HG02970 (cell line): ENCODE results near the gene PRIM2.
"Not testable (repeated sequence)": the region's sequence is repeated elsewhere in the genome, so short reads cannot be mapped to it uniquely, and the experiment has no call there.

Experiments used
- ATAC-seq: cut with Tn5 transposase; IDR thresholded peaks from one replicate; pipeline ENCODE4 v1.9.1; 2021; ENCODE audit warnings: mild to moderate bottlenecking, moderate library complexity, moderate number of reproducible peaks; ENCODE audit not compliant: unreplicated experiment, low FRiP score

The PRIM2 gene

DNA sequence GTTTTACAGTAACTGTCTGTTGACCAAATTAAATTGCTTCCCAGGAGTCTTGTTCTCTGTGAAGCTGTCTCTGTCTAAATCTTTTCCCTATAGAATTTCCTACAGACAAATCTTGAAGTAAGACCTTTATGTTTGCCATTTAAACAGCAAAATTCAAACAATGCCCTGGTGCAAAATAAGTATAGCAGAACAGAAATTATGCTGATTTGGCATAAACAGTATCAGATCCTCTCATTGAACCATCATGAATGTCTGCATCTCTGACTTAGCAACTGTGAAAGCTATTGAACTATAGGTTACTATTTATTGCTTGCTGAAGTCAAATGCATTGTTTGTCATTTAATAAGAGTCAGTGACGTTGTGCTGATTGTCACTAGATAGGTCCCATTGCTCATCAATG, 123.3 kb downstream of the PRIM2 start:
- ATAC-seq: not testable (repeated sequence)

DNA sequence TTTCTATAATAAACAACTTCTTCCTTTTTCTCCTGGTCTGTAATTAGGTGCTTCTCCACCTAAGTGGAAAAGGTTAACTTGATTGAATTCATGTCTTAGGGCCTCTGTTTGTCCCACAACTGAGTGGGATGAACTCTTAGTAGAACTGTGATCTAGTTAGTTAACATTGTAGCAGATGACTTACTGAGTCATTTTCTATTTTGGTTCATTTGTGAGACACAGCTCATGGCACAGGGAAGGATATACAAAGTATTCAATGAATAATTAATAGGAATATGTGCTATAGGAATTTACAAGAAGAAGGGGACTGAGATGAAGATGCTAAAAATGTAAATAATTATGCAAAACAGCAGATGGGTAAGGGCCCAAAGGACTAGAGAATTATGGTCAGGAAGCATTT, 124.7 kb downstream of the PRIM2 start:
- not testable (repeated sequence) for ATAC-seq

DNA sequence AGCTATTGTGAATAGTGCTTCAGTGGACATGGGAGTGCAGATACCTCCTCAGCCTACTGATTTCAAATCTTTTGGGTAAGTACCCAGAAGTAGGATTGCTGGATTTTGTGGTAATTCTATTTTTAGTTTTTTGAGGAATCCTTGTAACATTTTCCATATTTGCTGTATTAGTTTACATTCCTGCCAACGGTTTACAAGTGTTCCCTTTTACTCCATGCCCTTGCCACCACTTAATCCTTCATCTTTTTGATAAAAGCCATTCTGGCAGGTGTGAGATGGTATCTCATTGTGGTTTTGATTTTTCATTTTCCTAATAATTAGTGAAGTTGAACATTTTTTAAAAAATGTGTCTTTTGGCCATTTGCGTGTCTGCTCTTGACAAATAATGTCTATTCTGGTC, 125.8 kb downstream of the PRIM2 start:
- ATAC-seq: not testable (repeated sequence)

DNA sequence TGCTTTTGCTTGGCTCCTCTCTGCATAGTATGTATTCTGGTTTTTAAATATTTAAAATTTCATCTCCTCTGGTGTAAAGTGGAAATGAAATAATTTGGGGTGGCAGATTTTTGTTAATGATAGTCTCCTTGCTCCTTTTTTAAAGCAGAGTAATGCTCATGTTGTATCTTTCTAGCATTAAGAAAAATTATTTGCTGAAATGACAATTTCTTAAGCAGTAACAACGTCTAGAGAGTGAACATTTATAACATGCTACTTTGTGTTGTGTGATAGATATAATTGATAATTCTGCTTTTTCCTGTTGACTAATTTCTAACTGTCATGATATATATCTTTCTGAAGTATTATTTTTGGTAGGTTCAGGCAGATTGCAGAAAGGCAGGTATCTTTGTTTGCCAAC, 127.4 kb downstream of the PRIM2 start:
- ATAC-seq: not testable (repeated sequence)

DNA sequence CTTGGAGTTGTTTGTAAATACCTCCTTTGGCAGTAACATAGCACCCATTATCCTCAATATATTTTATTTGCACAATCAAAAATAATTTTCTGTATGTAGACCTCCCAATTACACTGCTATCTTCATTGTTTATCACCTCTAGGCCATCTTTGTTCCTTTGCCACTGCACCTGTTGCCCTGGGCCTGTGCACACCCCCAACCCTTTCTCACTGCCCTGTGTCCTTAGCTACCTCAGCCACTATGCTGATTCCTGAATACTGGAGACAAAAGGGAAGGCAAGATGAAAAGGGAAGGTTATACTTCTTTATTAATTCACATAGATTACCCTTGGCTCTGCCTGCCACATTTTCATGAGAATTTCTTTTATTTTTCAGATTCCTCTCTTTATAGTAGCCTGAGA, 127.9 kb downstream of the PRIM2 start:
- ATAC-seq: not testable (repeated sequence)

DNA sequence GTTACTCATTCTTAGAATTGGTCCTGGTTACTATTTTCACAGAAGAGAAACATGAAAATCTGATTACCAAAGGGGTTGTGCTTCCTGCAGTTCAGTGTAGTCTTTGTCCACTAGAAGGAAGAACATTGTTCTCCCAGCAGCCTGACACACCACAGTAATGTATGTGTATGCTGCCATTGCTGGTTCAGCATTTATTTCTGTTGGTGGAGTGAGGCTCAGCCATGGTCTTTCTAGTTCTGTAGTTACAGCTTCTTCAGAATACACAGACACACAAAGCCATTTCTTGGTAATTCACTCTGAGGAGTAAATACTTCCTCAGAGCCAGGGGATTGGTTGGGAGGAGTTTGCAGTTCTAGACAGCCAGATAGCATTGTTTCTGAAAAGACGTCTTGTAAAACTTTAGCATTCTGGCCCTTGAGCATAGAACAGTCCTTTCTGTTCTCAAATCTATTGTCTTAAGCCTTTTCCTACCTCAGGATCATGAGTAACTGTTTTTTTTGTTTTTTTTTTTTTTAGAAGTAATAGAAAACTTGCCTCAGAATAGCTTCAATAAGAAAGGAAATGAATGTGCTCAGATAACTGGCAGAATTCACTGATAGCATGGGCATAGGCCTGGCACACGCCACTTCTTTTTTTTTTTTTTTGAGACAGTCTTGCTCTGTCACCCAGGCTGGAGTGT, 128.5 kb downstream of the PRIM2 start:
- not testable (repeated sequence) for ATAC-seq

DNA sequence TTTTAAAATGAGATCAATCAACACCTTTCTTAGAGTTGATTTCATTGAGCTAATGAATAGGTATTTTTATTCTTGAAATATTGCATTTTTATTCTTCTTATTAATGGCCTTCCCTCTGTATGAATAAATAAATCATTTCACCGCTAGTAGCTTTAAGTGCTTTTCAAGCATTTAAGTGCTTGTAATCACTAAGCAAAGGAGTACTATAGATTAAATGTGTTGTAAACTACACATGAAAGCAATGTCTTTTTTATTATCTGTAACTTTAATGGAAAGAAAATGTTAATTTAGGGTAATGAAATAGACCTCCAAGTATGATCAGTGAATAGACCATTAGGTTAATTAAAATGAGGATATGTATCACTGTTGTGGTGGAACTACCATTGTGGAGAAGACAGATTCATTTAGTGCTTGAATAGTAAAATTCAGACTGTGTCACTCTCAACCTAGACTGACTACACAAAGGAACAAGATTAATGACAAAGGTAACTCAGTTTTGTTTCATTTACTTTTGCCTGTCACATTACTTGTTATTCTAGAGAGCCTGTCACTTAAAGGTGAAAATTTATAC, 132.2 kb downstream of the PRIM2 start:
- ATAC-seq: not testable (repeated sequence)

DNA sequence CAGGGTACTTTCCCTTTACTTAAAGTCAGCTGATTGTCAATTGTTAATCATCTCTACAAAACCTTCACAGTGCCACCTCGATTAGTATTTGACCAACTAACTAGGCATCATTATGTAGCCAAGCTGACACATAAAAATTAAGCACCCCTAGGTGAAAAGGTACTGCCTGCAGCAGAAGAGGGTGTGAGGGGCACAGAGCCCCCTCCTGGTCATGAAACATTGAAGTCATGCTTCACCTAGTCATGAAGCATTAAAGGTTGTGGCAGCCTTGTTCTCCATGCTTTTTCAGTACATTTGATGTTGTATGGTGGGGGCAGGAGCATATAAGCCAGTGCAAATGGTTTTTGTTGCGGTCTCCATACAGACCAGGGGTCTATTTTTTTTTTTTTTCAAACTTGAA, 142.4 kb downstream of the PRIM2 start:
- not testable (repeated sequence) for ATAC-seq

DNA sequence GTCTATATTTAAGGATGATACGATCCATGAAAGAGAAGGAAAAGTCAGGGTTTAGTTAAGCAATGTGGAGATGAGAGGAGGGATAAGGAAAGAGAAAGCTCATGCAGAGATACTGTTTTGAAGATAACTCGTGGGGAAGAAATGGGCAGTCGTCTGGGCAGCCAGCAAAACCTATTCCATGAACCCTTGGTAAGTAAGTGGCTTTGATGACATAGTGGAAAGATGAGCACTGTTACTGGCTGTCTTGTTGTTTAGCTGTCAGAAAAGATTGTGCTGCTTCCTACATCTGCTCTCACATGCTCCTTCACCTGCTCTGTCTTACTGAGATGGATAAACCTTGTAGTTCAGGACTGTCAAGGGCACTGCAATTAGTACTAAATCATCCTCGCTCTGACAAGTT, 143.6 kb downstream of the PRIM2 start:
- ATAC-seq: not testable (repeated sequence)

DNA sequence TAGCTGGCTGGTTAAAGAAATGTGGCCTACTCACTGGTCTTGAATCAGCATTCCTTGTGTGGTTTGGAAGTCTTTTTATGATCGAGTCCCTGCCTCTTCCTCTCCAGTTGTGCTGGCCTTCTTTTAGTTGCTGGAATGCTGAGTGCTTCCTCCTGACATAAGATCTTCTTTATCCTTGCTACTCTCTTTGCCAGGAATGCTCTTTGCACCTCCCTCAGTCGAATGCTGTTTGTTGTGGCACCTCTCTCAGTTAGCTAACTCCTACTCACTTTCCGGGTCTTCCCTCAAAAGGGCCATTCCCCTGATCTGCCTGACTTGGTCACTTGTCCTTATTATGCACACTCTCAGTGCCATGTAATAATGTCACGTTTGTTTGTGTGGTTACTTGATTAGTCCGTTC, 146.4 kb downstream of the PRIM2 start:
- ATAC-seq: not testable (repeated sequence)

DNA sequence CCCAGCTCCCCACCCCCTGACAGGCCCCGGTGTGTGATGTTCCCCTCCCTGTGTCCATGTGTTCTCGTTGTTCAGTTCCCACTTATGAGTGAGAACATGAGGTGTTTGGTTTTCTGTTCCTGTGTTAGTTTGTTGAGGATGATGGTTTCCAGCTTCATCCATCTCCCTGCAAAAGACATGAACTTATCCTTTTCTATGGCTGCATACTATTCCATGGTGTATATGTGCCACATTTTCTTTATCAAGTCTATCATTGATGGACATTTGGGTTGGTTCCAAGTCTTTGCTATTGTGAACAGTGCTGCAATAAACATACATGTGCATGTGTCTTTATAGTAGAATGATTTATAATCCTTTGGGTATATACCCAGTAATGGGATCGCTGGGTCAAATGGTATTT, 148.5 kb downstream of the PRIM2 start:
- not testable (repeated sequence) for ATAC-seq

DNA sequence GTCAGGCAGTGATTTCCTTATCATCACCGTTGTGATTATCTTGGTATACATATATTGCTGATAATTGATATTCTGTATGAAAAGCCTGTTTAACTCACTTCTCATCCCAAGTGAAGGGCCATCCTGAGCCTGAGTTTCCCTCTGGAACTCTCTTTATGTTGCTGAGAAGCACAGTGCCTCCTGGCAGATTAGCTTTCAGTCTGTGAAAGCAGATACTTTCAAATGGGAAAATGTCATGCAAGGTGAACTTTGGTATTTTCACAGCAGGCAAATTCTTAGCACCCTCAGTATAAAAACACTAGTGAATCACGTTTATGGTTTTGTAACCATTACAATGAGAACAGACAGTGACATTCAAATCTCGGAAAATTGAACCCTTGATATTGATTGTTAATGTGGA, 151.6 kb downstream of the PRIM2 start:
- no peak for ATAC-seq

DNA sequence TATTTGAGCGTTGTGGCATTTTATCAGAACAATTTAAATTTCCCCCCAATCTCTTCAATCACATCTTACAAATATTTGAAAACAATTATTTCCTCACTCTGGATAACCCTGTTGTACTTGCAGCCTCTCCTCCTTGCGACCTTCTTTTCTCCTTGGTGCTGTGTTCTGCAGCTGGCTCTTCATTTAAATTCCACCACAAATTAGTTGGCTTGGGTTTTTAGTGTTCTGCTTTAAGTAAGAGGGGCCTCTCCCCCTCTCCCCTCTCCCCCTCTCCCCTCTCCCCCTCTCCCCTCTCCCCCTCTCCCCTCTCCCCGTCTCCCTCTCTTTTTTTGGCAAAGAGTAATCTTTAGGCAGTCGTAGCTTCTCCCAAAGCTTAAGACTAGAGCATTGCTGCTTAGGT, 152.7 kb downstream of the PRIM2 start:
- ATAC-seq: not testable (repeated sequence)

DNA sequence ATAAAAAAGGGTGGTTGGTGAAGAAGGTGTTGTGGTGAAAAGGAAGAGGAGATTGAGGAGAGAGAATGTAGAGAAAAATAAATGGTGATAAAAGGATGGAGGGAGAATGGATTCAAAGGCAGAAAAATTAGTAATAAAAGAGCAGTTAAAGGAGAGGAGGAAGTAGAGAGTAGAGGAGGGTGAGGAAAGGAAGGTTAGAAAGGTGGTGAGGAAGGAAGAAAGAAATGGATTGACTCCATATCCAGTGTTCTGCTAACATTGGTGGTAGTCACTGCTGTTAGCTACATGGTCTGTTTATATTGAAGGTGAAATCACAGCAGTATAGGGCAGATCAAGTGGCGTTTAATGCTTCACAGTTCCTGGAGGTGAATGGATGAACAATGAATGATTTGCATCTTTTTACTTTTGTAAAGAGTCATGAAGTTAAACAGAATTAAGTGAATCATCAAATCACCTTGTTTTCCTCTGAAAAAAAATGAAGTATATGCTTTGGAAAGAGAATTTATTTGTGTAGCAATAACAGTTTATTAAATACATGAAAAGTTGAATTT, 154.0 kb downstream of the PRIM2 start:
- ATAC-seq: not testable (repeated sequence)

DNA sequence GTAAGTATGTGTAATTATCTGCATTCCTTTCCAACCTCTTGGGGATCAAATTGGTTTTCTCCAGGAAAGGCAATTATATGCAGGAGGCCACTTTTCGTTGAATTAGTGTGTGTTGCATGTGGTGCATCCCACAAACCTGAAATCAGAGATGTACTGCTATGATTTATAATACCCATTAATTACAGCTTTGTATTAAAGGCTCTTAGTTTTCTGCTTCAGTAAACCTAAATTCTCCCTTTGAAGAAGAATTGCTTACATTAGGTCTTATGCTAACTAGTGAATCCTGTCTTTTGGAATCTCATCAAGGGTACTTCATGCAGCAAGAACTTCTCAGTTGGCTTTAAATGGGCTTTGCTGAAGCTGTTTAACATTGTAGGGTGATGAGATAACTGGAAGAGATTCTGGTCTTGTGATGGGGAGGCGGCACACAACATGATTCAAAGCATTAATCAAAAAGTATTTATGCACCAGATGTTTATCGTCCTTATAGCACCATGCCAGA, 155.5 kb downstream of the PRIM2 start:
- ATAC-seq: not testable (repeated sequence)

DNA sequence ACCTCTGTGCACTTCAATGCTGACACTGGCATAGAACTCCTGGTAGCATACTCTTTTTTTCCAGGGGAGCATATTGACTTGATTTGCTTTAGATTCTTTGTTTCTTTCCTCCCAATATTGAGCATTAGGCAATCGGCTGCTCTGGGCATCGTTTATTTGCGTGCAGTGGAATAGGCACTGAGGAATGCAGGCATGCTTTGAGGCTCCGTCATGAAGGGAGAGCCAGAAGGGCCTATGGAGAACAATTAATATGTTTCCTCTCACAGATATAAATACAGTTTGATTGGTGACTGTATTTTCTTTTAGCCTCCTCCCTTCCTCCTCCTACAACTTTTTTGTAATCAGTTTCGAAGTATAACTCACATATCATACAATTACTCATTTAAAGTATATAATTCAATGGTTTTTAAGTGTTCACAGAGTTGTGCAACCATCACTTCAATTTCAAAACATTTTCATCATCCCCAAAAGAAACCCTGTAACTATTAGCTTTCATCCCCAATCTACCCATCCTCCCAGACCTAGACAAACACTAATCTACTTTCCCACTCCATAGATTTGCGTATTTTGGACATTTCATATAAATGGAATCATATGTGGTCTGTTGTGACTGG, 157.5 kb downstream of the PRIM2 start:
- ATAC-seq: not testable (repeated sequence)

DNA sequence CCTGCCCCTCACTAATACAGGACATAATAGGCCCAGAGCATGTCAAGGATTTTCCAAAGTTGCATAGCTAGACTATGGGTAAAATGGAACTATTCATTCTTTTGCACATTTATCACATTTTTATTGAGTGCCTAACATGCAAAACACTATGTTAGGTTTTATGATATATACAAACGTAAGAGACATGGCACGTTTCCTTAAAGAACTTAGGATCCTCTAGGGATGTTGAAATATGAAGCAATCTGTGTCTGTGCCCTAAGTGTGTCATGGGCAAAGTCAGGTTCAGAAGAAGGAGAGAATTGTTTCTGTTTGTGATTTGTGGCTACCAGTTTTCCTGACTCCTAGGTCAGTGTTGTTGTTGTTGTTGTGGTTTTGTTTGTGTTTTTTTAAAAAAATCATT, 158.2 kb downstream of the PRIM2 start:
- not testable (repeated sequence) for ATAC-seq

DNA sequence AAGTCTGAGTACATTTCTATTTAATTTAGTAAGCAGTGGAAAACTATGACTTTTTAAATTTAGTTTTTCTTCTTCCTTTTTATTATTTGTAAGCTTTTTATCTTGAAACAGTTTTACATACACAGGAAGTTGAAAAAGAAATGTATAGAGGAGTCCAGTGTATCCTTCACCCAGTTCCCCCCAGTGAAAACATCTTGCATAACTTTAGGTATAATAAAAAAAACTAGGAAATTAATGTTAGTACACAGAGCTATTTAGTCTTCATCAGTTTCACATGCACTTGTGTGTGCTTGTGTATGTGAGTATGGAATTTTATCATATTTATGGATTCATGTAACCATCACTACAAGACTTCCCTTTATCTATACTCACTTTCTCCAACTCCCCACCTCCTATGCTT, 162.8 kb downstream of the PRIM2 start:
- not testable (repeated sequence) for ATAC-seq

DNA sequence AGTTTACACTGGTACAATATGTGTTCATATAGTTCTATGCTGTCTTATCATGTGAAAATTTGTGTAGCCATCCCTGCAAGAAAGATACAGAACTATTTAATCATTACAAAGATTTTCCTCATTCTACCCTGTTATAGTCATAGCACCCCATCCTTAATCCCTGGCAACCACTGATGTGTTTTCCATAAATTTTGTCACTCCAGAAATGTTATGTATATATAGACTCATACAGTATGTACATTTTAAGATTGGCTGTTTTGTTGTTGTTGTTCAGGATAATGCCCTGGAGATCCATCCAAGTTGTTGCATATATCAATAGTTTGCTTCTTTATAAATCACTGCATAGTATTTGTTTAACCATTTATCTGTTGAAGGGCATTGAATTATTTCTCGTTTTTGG, 163.7 kb downstream of the PRIM2 start:
- not testable (repeated sequence) for ATAC-seq

DNA sequence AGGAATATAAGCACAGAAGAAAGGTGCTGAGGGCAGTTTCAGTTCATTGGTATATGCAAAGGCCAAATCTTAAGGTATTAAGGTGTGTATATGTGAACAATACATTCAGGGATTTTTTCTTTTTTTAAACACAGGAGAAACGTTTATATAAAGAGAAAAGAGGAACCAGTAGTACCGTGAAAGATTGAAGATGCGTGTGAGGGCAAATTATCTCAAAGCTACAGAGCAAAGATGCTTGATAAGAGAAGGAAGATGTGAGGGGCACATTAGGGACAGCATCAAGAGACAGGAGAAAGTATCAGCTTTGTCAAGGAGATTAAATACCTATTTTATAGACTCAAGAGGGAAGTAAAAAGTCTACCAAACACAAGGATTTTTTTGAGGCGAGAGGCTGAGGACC, 165.0 kb downstream of the PRIM2 start:
- not testable (repeated sequence) for ATAC-seq

DNA sequence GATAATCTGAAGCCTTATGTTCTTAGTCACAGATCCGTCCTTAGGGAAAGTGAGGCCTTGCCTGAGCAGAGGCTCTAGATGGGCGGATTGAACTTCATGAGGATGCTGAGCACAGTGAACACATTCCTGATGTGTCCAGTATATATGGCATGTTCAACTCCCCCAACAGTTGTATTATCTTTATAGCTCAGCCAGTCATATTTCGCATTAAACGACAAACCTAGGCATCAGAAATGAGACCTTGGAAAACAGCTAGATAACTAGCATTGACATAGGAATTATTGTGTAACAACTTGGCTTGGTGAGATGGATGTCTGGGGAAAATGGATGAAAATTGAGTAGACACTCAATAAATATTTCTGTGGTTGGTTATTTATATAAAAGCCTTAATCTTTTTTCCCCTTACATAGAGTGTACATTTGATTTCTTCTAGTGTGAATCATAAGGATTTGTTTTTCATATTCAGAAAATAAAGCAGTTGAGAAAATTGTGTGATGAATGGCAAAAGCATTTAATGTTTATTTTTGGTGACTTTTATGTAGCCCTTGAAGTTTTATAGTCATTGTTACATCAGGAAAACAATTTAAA, 169.2 kb downstream of the PRIM2 start:
- ATAC-seq: not testable (repeated sequence)
